Stimulated activated CD4-positive, alpha-beta T cell treated with anti-CD3 and anti-CD28 coated beads, Interleukin-1b, Interleukin-23, amount 100 ng/mL, for 1 hour (primary cell): ENCODE data around the gene EPOP.
A peak's percentile ranks its signal among the peaks of the same experiment; 100 is the strongest.

Source experiments
- DNase-seq, 2 donors: peaks; one replicate each; pipeline ENCODE4 v3.0.0-alpha.2; 2020; ENCODE audit warnings: low read depth in 2 of 2

EPOP gene

DNA sequence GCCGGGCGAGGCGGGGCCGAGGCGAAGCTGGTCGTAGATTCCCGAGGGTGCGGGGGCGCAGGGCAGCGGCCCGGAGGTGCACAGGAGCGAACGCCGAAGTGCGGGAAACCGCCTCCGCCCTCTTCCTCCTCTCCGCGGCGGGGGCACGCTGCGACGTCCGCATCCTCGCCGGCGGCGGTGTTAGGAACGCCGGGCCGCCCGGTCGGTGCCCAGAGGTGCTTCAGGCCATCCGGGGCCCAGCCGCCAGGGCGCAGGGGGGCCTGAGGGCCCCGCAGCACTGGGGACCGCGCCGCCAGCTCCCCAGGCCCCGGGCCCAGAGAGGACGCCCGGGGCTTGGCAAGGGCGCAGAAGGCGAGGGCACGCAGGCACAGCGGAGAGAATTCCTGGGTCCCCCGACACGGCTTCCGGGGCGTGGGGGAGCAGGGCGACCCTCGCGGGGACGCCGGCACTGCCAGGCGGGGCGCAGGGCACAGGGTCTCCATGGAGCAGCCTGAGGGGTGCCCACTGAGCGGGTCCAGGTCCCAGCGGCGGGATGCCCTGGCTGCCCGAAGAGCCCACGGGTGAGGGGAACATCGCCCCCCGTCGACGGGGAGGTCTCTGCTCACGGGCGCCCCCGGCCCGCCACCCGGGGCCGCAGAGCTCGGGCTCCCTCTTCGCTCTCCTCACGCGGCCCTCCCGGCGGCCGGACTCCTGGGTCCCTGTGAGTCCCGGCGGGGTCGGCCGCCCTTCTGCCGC is 576 bp downstream of the EPOP start:
- DNase-seq: no peak

GRCh38 chr17:38673707-38674013 is 1.1 kb downstream of the EPOP start:
- DNase-seq: no peak

DNA sequence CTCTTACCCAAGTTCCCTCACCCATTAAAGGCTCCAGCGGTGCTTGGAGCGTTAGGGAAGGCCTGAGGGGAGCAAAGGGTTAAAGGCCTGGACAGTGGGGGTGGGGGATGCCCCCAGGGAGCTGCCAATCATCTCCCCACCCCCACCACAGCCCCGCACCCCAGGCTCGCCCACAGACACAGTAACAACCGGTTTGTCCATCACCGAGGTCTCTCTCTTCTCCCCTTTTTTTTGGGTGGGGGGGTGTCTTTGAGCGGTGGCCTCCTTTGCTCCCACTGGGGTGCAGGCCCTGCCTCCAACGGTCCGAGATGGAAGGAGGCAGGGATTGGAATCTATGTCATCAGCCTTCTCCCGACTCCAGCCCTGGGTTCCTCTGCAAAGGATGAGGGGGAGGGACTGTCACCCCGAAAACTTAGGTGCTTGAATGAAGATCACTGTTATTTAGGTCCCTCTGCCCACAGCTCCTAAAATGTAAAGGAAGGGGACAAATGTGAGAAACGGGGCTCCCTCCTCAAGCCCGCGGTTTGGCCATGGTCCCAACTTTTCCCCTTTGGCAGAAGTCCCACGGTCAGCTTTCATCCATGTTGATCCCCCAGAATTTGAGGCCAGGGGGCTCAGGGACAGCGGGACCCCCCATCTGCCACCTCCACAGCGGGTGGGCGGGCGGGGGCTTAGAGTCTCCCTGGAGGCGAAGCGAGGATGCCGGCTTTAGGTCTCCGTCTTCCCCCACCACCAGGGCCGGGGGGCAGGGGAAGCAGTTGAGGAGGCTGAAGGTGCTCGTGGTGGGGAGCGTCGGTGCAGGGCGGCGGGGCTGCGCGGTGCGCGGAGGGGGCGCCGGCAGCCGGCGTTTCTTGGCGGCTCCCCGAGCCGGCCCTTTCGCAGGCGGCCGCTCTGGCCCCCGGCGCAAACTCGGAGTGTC is 1.7 kb downstream of the EPOP start:
- no peak for DNase-seq

- DNase-seq: no peak
These were observed 2.6 kb downstream of the EPOP start for GRCh38 chr17:38671939-38672720.

DNA sequence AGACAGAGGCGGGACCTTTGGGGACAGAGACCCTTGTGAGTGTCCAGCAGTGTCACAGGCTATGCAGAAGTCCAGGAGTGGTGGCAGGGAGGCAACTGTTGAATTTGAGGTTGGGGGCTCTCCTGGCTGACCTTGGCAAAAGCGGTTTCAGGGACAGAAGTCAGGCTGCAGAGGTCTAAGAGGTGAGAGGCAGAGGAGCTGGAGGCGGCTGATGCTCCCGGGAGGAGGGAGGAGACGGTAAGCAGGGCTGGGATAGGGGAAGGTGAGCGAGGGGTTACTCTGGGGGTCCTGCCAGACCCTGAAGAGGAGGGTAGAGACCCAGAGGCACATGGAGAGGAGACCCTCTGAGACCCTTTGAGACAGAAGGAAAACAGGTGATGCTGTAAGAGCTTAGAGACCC is 5.2 kb downstream of the EPOP start:
- DNase-seq: no peak

DNA sequence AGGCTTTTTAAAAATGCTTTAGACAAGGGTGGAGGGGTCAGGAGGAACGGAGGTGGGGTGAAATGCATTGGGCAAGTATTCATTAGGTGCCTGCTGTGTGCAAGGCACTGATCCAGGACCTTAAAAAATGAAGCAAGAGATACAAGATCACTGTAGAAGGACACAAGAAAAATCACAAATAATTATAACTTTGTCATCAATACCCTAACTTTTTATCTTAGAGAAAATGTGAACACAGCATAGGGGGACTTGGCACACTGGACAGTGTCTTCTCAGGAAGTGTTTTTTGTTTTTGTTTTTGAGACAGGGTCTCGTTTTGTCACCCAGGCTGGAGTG is 7.0 kb downstream of the EPOP start:
- no peak for DNase-seq

GRCh38 chr17:38667099-38667786 is 7.5 kb downstream of the EPOP start:
- peak in 1 of 2 donors; percentile 15 for DNase-seq

- DNase-seq: no peak
These were observed 10.7 kb downstream of the EPOP start for GRCh38 chr17:38663964-38664644.

DNA sequence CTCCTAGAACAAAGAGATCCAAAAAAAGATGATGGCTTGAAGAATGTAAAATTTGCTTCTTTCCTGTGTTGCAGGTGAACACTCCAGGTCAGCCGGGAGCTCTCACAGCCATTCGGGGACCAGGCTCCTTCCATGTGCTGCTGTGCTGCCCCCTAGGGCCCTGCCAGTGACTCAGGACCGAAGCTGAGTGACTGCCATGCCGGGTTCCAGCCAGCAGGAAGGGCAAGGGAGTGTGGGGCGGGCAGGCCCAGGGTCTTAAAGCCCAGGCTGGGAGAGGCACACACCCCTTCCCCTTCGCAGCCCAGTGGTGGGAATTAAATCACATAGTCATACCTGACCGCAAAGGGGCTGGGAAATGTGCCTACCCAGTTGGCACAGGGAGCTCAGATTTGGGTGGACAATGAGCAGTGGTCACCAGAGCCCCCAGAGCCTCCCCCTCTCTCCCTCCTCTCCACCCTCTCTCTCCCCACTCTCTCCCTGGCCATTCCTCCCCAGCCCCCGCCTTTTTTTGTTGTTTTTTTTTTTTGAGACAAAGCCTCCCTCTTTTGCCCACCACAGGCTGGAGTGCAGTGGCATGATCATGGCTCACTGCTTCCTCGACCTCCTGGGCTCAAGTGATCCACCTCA is 11.5 kb downstream of the EPOP start:
- no peak for DNase-seq

GRCh38 chr17:38660097-38661025 is 14.4 kb downstream of the EPOP start:
- DNase-seq: no peak

DNA sequence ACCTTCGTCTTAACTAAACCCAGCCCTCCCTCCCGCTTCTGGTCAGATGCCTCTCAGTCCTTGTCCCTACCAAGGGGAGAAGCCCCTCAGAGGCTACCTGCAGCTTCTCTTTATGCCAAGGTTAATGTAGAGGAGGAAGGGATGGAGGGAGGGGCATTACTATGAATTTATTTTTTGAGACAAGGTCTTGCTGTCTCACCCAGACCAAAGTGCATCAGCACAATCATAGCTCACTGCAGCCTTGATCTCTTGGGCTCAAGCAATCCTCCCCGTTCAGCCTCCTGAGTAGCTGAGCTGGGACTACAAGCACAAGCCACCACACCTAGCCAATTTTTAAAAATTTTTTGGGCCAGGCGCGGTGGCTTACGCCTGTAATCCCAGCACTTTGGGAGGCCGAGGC is 15.3 kb downstream of the EPOP start:
- no peak for DNase-seq

GRCh38 chr17:38658741-38659345 is 15.9 kb downstream of the EPOP start:
- no peak for DNase-seq

DNA sequence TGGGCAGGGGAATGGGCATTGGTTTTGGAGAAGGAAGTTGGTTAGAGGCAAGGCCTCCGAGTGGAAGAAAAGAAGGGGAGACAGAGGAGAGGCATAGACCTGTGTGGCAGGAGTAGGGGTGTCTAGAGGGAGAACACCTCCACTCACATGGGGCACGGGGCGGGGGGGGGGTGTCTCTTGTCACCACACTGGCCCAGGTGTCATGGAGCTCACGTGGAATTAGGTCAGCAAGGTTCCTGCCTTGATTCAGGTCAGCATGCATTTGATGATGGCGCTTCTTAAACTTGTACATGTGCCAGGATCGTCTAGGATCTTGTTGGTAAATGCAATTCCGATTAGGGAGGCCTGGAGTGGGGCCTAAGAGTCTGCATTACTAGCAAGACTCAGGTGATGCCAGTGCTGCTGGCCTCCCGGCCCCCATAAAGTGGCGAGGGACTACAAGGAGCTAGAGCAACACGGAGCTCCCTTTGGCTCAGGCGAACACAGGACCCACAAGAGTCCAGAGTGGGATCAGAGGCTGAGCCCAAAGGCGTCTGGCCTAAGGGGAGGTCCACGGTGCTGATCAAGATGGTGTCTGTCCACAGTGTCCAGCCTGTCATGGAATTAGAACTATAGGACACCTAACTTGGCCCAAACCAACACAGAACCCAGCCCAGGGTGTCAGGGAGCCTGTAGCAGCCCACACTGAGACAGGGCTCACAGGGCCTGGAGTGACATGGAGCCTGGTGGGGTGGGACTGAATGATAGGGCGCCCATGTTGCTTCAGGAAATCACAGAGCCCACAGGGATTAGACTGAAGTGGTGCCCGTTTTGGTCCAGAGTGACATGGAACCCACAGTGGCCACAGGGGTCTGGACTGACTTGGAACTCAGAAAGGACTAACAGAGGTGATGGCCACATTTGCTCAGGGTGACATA is 16.7 kb downstream of the EPOP start:
- no peak for DNase-seq

GRCh38 chr17:38656959-38657823 is 17.6 kb downstream of the EPOP start:
- no peak for DNase-seq

DNA sequence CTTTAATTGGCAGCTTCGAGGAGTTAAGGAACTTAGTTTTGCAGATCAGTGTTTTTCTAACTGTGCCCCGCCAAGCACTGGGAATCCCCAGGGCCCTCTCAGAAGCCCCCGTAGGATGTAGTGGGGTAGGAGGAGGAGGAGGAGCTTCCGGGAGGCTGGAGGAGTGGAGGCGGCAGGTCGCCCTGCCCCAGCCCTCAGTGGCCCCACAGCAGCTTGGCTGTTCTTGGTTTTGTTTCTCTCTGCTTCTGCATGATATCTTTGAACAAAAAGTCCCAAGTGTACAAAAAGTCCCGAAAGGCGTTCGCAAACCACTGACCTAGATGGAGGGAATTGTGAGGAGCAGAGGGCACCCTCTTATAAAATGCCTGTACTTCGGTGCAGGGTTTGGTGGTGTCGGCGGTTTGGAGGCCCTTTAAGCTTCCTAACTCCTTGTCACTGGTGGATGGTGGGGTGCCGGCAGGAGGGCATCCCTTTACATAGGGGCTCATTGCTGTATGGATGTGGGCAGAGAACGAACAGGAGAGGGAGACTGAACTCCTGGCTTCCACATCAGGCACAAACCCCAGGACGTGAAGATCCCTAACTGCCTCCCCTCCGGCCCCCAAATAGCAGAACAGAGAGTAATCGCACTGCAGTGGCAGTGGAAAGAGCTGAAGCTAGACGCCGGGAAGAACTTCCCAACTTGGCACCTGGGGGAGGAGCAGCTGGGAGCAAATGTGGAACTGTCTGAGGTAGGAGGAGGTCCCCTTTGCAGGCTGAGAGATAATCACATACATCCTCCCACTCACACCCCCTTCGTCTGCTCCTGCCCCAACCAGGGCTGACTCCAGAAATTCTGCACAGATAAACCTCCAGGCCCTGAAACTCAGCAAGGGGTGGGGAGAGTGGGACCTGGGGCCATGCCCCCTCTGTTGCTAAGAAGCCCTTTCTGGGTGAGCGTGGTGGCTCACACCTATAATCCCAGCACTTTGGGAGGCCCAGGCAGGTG is 20.1 kb downstream of the EPOP start:
- DNase-seq: no peak

GRCh38 chr17:38653679-38654078 is 21.1 kb downstream of the EPOP start:
- DNase-seq: no peak
